Activated CD8-positive, alpha-beta memory T cell treated with anti-CD3 and anti-CD28 coated beads, Interleukin-2, amount 50 U/mL, for 1 hour (primary cell): ENCODE data around the gene USP8.

Source experiments
- DNase-seq: peaks from one replicate; pipeline ENCODE4 v3.0.0-alpha.2; 2020; ENCODE audit errors: extremely low read depth

USP8 gene

GRCh38 chr15:50543556-50543955, 119.4 kb downstream of the USP8 start:
- DNase-seq = no peak

- no peak for DNase-seq
These were observed 120.2 kb downstream of the USP8 start for GRCh38 chr15:50544368-50544767.

- no peak for DNase-seq
These were observed 122.4 kb downstream of the USP8 start, which contains the start of gene USP50 for GRCh38 chr15:50546566-50546965. USP50 (minus strand) TSS chr15:50546666; CDS start chr15:50546525, 141 bp downstream.

GRCh38 chr15:50549326-50549725, 125.1 kb downstream of the USP8 start:
- DNase-seq = no peak

GRCh38 chr15:50552238-50552637, 128.0 kb downstream of the USP8 start:
- DNase-seq = no peak

GRCh38 chr15:50556642-50557371, 132.6 kb downstream of the USP8 start:
- DNase-seq = no peak

GRCh38 chr15:50558012-50558411, 133.8 kb downstream of the USP8 start:
- DNase-seq = no peak

GRCh38 chr15:50562735-50563640, 138.8 kb downstream of the USP8 start:
- DNase-seq = no peak

GRCh38 chr15:50563756-50564155, 139.6 kb downstream of the USP8 start:
- DNase-seq = no peak
